ES-I3 (cell line): ENCODE results near the gene EPHX1.
"Not testable (repeated sequence)": the region's sequence is repeated elsewhere in the genome, so short reads cannot be mapped to it uniquely, and the experiment has no call there.

ENCODE experiments used
- H3K36me3 ChIP-seq: 2 replicates; pipeline ENCODE4 v1.6.1; 2013; ENCODE audit warnings: mild to moderate bottlenecking, low read length, control low read depth, moderate library complexity; ENCODE audit not compliant: insufficient read depth
- H3K4me1 ChIP-seq: 2 replicates; pipeline ENCODE4 v1.6.1; 2013; ENCODE audit warnings: mild to moderate bottlenecking, control low read depth, low read length; ENCODE audit not compliant: insufficient read depth
- H3K9ac ChIP-seq: 2 replicates; pipeline ENCODE4 v1.6.1; 2013; ENCODE audit warnings: low read depth, mild to moderate bottlenecking, low read length, moderate library complexity
- H3K9me3 ChIP-seq: 2 replicates; pipeline ENCODE4 v1.6.1; 2013; ENCODE audit warnings: mild to moderate bottlenecking, low read length, moderate library complexity; ENCODE audit not compliant: control insufficient read depth, insufficient read depth

EPHX1 gene

GRCh38 chr1:225809842-225810578 is at the start of gene EPHX1:
Gene EPHX1 (plus strand): TSS chr1:225810124. CDS start chr1:225828730, 18,606 bp downstream.
- Histone ChIP-seq H3K4me1 (peaks cover 20% of the 10 kb centered on the region), H3K9me3 (no peaks in the 10 kb centered on the region), H3K36me3 (no peaks in the 10 kb centered on the region; the same call in 1 of the 2 replicates), H3K9ac (peak within 1 kb of the TSS; percentile 93)

DNA sequence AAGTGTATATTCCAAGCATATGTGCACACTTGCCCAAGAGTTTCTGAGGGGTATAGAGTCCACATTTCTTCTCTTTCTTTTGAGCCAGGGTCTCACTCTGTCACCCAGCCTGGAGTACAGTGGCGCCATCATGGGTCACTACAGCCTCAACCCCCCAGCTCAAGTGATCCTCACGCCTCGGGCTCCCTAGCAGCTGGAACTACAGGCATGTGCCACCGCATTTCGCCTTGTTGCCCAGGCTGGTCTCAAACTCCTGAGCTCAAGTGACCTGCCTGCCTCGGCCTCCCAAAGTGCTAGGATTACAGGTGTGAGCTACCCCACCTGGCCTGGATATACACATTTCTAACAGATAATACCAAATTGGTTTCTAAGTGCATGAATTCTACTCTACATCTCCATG is 49.4 kb upstream of the EPHX1 start:
- peaks cover 18% of the 10 kb centered on the region for H3K4me1 ChIP-seq
- no peaks in the 10 kb centered on the region for H3K36me3 ChIP-seq
- H3K9me3 ChIP-seq, result no peaks in the 10 kb centered on the region
- H3K9ac ChIP-seq, result no peak overlapping the region

DNA sequence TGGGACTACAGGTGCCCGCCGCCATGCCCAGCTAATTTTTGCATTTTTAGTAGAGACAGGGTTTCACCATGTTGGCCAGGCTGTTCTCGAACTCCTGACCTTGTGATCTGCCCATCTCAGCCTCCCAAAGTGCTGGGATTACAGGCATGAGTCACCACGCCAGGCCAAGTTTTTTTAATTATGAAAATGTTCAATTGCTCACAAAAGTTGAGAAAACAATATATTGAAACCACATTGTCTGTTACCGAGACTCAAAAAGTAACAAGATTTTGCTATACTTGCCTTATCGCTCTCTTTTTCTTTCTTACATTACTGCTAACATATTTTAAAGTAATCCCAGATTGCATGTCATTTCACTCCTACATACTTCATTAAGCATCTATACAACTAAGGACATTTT is 48.5 kb upstream of the EPHX1 start:
- H3K9ac ChIP-seq, H3K9me3 ChIP-seq, H3K36me3 ChIP-seq: not testable (repeated sequence)
- peaks cover 18% of the 10 kb centered on the region for H3K4me1 ChIP-seq

DNA sequence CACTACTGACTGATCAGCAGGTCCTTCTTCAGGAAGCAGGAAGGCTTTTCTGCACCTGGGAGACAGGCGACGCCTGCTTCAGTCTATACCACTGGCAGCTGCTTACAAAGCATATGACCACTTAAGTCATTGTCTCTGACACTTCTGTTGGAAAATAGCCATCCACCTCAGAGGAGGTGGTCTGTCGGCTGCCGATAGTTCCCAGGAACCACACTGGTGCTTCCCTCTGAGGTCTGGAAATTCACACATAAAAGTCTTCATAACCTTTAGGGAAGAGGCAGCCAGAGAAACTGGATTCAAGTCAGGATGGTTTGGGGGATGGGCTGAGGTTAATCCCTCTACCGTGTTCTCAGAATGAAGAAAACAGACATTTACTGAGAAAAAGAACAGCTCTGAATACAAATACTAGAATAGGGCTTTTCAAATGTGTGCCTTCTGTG is 47.9 kb upstream of the EPHX1 start:
- H3K9ac ChIP-seq, result no peak overlapping the region
- H3K36me3 ChIP-seq, result no peaks in the 10 kb centered on the region
- H3K9me3 ChIP-seq, result no peaks in the 10 kb centered on the region
- peaks cover 18% of the 10 kb centered on the region for H3K4me1 ChIP-seq

GRCh38 chr1:225762444-225762843 is 47.5 kb upstream of the EPHX1 start:
- Histone ChIP-seq H3K36me3 (no peaks in the 10 kb centered on the region), H3K9me3 (no peaks in the 10 kb centered on the region), H3K9ac (no peak overlapping the region), H3K4me1 (peaks cover 22% of the 10 kb centered on the region)

DNA sequence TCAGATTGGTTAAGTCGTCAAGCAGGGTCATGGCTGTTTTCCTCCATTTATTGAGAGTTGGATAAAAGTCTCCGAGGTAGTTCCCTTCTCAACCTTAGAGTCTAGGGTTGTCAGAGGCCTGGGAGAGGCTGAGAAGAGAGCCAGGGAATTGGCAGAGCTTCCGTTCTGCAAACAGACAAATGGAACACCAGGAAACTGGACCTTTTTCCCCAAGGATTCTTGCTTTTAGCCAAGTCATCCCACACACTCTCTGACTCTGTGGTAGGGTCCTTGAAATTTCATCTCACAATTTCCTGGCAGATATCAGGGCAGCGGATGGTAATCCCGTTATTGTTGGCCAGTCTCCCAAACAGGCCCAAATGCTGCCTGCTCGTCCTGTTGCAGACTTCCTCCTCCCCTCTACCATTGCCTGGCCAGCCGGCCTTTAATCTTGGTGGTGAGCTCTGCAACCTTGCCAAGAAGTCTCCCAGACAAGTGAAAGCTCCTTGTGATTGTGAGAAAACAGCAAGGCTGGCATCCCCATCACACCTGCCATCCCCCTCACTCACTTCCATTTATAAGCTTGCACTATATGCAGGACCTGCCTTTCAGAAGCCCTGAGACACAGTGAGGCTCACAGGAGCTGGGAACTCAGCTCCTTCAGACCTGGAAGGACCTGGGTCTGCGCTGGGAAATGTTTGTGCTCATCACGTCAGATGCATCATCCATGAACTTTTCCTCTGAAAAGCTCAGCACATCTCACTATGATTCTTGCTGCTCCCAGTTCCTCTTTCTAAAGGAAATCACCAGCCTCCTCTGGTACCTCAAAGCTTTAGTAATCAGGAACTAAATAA is 46.0 kb upstream of the EPHX1 start:
- no peaks in the 10 kb centered on the region for H3K9me3 ChIP-seq
- H3K9ac ChIP-seq, result no peak overlapping the region; the same call in 1 of the 2 replicates
- no peaks in the 10 kb centered on the region for H3K36me3 ChIP-seq
- peaks cover 32% of the 10 kb centered on the region for H3K4me1 ChIP-seq

DNA sequence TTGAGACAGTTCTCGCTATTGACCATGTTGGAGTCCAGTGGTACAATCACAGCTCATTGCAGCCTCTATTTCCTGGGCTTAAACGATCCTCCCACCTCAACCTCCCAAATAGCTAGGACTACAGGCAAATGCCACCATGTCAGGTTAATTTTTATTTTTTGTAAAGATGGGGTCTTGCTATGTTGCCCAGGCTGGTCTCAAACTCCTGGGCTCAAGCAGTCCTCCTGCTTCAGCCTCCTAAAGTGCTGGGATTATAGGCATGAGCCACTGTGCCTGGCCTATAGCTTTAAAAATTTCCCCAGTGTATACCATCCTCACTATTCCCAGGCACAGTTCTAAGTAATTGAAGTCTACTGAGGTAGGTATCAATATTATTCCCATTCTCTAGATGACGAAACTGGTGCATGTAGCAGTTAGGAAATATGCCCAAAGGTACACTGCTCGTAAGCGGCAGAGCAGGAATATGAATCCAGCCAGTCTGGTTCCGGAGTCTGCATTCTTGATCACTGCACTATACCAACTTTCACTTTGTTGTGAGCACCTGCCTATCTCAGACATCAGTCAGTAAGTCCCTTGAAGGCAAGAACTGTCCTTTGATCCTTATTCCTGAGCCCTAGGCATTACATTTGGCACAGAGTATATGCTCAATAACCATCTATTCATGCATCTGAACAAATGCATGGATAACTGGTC is 43.8 kb upstream of the EPHX1 start:
- Histone ChIP-seq H3K4me1 (peaks cover 34% of the 10 kb centered on the region), H3K9ac (no peak overlapping the region)

GRCh38 chr1:225766967-225767633 is 42.8 kb upstream of the EPHX1 start:
- Histone ChIP-seq H3K9me3 (no peaks in the 10 kb centered on the region), H3K9ac (no peak overlapping the region), H3K36me3 (no peaks in the 10 kb centered on the region), H3K4me1 (peaks cover 34% of the 10 kb centered on the region)

More for the DNA sequence above, 43.8 kb upstream of the EPHX1 start:
- Histone ChIP-seq H3K9me3 (no peaks in the 10 kb centered on the region), H3K36me3 (no peaks in the 10 kb centered on the region)

DNA sequence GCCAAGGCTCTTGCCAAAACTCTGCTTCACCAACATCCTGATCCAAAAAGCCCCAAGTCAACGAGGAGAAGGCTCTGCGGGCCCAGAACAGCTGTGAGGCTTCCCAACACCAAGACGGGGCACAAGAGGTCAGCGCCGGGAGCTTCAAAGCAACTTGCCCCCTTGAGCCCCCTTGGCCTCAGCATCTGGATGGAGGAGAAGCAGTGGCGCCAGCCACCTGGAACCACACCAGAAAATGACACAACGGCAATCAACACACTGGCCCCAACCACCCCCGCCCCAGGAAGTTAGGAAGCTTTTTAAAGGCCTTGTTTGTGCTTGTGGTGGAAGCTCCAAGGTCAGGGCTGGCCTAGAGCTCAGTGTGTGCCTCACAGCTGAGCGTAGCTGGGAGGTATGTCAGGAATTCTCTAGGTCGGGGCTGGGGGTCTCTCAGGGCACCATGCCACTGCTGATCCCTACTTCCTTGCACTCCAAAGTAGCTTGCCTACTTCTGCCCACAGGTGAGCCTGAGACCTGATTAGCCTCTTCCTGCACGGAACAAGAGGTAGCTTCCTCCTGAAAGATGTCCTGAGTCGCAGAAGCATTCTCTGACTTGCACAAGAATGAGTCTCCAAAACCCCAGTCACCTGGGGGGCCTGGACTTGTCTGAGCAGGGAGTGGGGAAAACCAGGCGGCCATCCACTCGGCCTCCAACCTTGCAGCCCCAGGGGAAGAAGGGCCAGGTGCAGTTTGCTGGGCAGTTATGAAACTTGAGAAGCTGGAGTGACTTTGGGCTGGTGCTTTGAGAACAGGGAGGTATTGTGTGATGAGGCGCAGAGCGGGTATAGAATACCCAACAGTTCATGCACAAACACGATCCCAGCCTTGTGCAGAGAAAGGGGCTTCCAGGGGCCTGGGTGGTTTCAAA is 42.0 kb upstream of the EPHX1 start:
- H3K9me3 ChIP-seq, result no peaks in the 10 kb centered on the region
- no peak overlapping the region for H3K9ac ChIP-seq
- H3K36me3 ChIP-seq, result no peaks in the 10 kb centered on the region
- peaks cover 27% of the 10 kb centered on the region for H3K4me1 ChIP-seq

DNA sequence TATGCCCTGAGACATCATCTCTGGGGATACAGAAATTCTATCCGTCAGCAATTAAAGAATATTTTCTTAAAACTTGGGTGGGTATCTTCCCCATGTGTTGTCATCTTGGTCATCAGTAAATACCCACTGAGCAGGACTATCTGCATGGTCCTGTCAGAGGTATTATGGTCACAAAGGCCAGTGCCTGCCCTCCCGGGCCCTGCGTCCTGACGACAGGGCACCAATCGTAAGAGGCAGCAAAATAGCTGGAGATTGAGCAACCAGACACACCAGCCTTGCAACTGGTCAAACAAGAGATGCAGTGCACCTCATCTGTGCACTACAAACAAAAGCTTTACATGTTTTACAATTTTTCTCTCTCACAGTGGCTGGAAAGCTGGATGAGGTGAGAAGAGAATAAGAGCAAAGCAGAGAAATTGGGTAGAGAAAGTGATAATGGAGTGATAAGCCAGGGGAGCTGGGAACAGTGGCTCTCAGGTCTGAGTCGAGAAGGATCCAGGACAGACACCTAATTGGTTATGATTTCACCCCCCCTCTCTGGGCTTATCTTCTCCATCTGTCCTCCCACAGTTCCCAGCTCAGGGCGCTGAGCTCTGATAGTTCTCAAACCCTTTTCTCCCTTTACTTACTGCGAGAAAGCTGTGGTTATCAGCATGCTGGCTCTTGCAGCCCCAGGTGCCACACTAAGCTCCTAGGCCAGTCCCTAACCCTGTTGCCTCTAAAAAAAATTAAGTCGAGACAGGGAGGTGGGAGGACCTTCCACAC is 41.1 kb upstream of the EPHX1 start:
- H3K36me3 ChIP-seq, result no peaks in the 10 kb centered on the region
- no peaks in the 10 kb centered on the region for H3K9me3 ChIP-seq
- peaks cover 23% of the 10 kb centered on the region for H3K4me1 ChIP-seq
- H3K9ac ChIP-seq, result no peak overlapping the region

DNA sequence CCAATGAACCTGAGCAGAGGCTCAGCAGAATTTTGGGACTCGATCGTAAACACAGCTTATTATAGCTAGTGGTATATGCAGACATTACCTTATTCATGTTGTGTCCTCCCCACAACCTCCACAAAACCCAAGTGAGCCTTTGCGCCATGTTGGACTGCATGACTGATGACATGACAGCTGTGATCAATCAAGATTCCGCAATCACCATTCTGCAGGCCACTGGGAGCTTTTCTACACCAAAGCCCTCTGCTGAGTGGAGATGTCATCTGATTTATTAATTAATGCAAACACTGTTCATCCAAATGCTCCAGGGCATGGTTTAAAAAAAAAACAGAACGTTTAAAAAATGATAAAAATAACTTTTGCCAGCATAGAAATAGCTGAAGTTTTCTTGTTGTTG is 40.2 kb upstream of the EPHX1 start:
- Histone ChIP-seq H3K36me3 (no peaks in the 10 kb centered on the region), H3K4me1 (peaks cover 22% of the 10 kb centered on the region), H3K9me3 (no peaks in the 10 kb centered on the region), H3K9ac (no peak overlapping the region)

GRCh38 chr1:225770561-225771248 is 39.2 kb upstream of the EPHX1 start:
- no peak overlapping the region for H3K9ac ChIP-seq
- H3K4me1 ChIP-seq, result peaks cover 22% of the 10 kb centered on the region
- no peaks in the 10 kb centered on the region for H3K36me3 ChIP-seq
- no peaks in the 10 kb centered on the region for H3K9me3 ChIP-seq
